Sigmoid colon (tissue), 4 donors: ENCODE data around the gene PAQR7.

ENCODE experiments used
- CTCF ChIP-seq, 4 experiments: fragments of 450-650 bp in 3 of 4; fragments of 200-600 bp in 1 of 4; IDR thresholded peaks; one replicate each; pipeline ENCODE4 v1.5.1; 2016 to 2019; ENCODE audit warnings: antibody characterized with exemption in 4 of 4, mild to moderate bottlenecking in 3 of 4, moderate library complexity in 2 of 4
- EP300 ChIP-seq, 4 donors: sonication (generic); formaldehyde crosslinking; IDR thresholded peaks; one replicate each; pipeline ENCODE4 v1.6.1; 2017; ENCODE audit warnings: antibody characterized with exemption in 4 of 4
- POLR2A ChIP-seq, 2 donors: fragments of 450-650 bp; IDR thresholded peaks; one replicate each; pipeline ENCODE4 v1.6.1; 2016; ENCODE audit warnings: antibody characterized with exemption in 2 of 2, mild to moderate bottlenecking in 2 of 2, moderate library complexity in 2 of 2
- POLR2AphosphoS5 ChIP-seq, 4 donors: sonication (generic); formaldehyde crosslinking; IDR thresholded peaks; one replicate each; pipeline ENCODE4 v1.6.1; 2017; ENCODE audit warnings: antibody characterized with exemption in 4 of 4

GRCh38 chr1:25876693-25877077 is 1.2 kb upstream of the PAQR7 start:
- no peak for TF ChIP-seq CTCF (IDR thresholded peaks at IDR 0.05)
- TF ChIP-seq POLR2A (IDR thresholded peaks at IDR 0.05): no peak
- TF ChIP-seq POLR2AphosphoS5 (IDR thresholded peaks at IDR 0.05): no peak
- TF ChIP-seq EP300 (IDR thresholded peaks at IDR 0.05): no peak
